Mesothelial cell of epicardium (in vitro differentiated cells): ENCODE data around the gene KRT72. TPM values are rescaled to one million over a fixed set of nuclear protein-coding genes. Genes with fewer than 3 reads are reported as not detected.

Experiments
- DNase-seq, 2 experiments: peaks; one replicate each; pipeline ENCODE4 v3.0.0; 2021; ENCODE audit warnings: low spot score in 2 of 2; ENCODE audit not compliant: unreplicated experiment in 2 of 2
- H3K27ac Mint-ChIP-seq: 2 replicates; pipeline ENCODE4 v1.8.0; 2021; ENCODE audit warnings: mixed read lengths
- H3K27me3 Mint-ChIP-seq: 2 replicates; pipeline ENCODE4 v1.8.0; 2021; ENCODE audit warnings: low read depth, mixed read lengths
- H3K36me3 Mint-ChIP-seq: 2 replicates; pipeline ENCODE4 v1.8.0; 2021; ENCODE audit warnings: mixed read lengths
- H3K4me1 Mint-ChIP-seq: 2 replicates; pipeline ENCODE4 v1.8.0; 2021; ENCODE audit warnings: mixed read lengths
- H3K4me3 Mint-ChIP-seq: 2 replicates; pipeline ENCODE4 v1.8.0; 2021; ENCODE audit warnings: mild to moderate bottlenecking, moderate library complexity, mixed read lengths
- H3K9me3 Mint-ChIP-seq: 2 replicates; pipeline ENCODE4 v1.8.0; 2021; ENCODE audit warnings: mixed read lengths
- total RNA-seq: library from RNA; stranded (reverse); gene quantifications from 3 replicates; pipeline ENCODE4 v1.2.1, GENCODE V29; 2021
- TF ChIP-seq, protein P1 (sequence below): fragments of 200-600 bp; sonication (generic); IDR thresholded peaks from one replicate; pipeline ENCODE4 v1.5.0; 2021; ENCODE audit warnings: antibody characterized with exemption; ENCODE audit not compliant: unreplicated experiment

The KRT72 gene
- total RNA-seq, 1 donor from 2014 or later = not detected

DNA sequence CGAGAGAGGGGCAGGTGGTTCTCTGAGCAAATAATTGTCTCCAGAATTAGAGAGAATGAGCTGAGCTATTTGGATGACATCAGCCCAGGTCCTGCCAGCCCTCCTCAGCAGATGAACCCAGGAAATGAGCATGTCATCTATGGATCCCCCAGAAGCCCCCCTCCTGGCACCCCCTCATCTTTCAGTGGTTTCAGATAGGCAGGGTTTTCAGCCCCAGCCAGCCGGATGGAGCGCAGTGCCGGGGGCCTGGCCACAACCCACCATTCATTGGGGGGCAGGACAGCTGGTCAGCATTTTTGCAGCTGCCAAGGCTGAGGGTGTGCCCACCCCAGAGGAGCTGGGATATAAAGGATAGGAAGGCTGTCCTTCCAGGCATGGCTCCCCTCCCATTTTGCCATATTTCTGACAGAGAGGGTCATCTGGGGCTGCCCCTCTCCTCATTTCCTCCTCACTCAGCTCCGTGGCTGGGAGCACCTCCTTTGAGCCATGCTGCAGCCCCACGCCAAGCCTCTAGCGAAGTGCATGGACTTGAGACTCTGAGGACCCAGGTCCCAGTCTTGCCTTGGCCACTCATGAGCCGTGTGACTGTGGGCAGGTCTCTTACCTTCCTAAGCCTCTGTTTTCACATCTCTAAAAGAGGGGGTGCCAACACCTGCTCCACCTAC lies 42.4 kb downstream of the KRT72 start:
- H3K4me1 Mint-ChIP-seq = no peaks in the 10 kb centered on the region
- no peak overlapping the region for H3K27ac Mint-ChIP-seq
- peaks cover 74% of the 10 kb centered on the region for H3K27me3 Mint-ChIP-seq
- TF ChIP-seq, protein P1, sequence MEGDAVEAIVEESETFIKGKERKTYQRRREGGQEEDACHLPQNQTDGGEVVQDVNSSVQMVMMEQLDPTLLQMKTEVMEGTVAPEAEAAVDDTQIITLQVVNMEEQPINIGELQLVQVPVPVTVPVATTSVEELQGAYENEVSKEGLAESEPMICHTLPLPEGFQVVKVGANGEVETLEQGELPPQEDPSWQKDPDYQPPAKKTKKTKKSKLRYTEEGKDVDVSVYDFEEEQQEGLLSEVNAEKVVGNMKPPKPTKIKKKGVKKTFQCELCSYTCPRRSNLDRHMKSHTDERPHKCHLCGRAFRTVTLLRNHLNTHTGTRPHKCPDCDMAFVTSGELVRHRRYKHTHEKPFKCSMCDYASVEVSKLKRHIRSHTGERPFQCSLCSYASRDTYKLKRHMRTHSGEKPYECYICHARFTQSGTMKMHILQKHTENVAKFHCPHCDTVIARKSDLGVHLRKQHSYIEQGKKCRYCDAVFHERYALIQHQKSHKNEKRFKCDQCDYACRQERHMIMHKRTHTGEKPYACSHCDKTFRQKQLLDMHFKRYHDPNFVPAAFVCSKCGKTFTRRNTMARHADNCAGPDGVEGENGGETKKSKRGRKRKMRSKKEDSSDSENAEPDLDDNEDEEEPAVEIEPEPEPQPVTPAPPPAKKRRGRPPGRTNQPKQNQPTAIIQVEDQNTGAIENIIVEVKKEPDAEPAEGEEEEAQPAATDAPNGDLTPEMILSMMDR = no peak
- H3K36me3 Mint-ChIP-seq = no peaks in the 10 kb centered on the region
- H3K4me3 Mint-ChIP-seq = no peak overlapping the region
- no peaks in the 10 kb centered on the region for H3K9me3 Mint-ChIP-seq
- no peak for DNase-seq

DNA sequence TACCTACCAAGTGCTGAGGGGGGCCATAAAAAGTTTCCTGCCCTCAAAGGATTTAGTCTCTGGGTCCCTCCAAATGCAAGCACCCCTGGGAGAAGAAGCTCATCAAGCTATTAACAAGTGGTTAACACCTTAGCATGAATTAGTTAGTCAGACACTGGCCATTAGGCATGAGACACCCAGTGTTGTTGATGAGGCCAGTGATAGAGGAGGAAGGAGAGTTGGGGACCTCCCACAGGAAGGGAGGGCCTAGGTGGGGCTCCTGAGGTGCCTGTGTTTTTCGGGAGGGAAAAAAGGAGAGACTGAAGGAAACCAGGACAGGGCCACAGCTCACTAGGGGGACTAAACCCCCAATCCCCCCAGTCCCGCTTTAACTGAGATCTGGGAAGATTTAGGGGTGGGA lies 43.8 kb downstream of the KRT72 start:
- no peak overlapping the region for H3K27ac Mint-ChIP-seq
- peaks cover 70% of the 10 kb centered on the region for H3K27me3 Mint-ChIP-seq
- no peak overlapping the region for H3K4me3 Mint-ChIP-seq
- TF ChIP-seq, protein P1 = no peak
- no peaks in the 10 kb centered on the region for H3K36me3 Mint-ChIP-seq
- H3K4me1 Mint-ChIP-seq = no peaks in the 10 kb centered on the region
- DNase-seq = no peak
- no peaks in the 10 kb centered on the region for H3K9me3 Mint-ChIP-seq

DNA sequence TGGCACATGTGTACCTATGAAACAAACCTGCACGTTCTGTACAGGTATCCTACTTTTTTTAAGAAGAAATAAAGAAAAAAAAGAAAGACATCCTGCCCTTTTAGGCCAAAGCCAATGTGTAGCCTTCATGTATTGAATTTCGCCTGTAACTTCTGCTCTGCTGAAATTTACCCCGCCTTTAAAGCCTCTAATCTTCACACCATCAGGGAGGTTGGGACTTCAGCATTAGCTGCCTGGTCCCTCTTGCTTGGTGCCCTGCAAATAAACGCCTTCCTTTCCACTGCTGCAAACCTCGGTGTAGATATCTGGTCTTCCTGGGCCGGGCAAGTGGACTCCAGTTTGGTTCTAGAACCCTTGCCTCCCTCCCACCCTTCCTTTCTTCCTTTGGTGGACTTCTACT lies 45.7 kb downstream of the KRT72 start:
- Mint-ChIP-seq H3K36me3 (no peaks in the 10 kb centered on the region), H3K4me3 (no peak overlapping the region), H3K4me1 (peaks cover 11% of the 10 kb centered on the region), H3K27ac (no peak overlapping the region), H3K27me3 (peaks cover 61% of the 10 kb centered on the region), H3K9me3 (no peaks in the 10 kb centered on the region)
- TF ChIP-seq, protein P1 = no peak
- no peak for DNase-seq

DNA sequence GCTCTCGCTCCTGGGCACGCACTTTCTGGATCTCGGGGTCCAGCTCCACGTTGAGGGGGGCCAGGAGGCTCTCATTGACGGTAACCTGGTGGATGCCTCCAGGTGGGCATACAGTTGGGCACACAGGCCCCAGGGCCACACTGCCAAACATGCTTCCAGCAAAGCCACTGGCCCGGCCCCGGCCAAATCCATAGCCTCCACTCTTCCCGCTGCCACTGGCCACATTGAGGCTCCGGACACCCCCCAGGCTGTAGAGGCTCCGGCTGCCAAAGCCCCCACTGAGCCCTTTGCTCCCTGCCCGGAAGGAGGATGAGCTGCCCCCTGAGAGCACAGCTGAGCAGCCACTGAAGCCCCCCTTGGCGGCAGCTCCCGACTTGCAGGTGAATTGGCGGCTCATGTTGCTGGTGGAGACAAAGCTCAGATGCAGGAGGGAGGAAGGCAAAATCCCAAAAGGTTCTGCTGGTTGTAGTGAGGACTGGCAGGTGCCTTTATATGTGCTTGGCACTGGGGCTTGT lies 48.5 kb downstream of the KRT72 start, which contains the start of gene KRT71:
Gene KRT71, minus strand, starts transcription at position 465 of the 515 bp plus-strand sequence. Its CDS starts 68 bp downstream, at position 397.
- H3K4me1 Mint-ChIP-seq = peaks cover 11% of the 10 kb centered on the region
- H3K27ac Mint-ChIP-seq = no peak within 1 kb of the TSS
- TF ChIP-seq, protein P1 = no peak
- no peaks in the 10 kb centered on the region for H3K9me3 Mint-ChIP-seq
- no peaks in the 10 kb centered on the region for H3K36me3 Mint-ChIP-seq
- no peak within 1 kb of the TSS for H3K4me3 Mint-ChIP-seq
- peaks cover 57% of the 10 kb centered on the region for H3K27me3 Mint-ChIP-seq
- no peak for DNase-seq

DNA sequence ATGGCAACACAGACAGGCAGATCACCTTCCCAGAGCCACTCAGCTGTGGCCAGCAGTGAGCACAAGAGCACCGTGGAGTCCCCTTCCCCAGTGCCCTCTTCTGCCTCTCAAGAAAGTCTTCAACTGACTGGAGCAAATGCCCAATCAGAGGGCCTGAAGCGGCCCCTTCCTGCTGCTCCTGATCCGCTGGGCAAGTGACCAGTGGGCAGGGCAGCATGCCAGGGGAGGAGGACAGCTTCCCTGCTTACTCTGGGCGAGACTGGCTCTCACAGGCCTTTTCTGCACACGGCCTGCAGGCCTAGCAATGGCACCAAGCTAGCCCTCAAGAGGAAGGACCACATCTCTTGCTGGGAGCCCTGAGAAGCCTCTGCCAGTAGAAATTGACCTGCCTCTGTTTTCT lies 49.2 kb downstream of the KRT72 start:
- Mint-ChIP-seq H3K27me3 (peaks cover 58% of the 10 kb centered on the region), H3K9me3 (no peaks in the 10 kb centered on the region), H3K36me3 (no peaks in the 10 kb centered on the region), H3K27ac (no peak overlapping the region), H3K4me1 (peaks cover 11% of the 10 kb centered on the region), H3K4me3 (no peak overlapping the region)
- TF ChIP-seq, protein P1 = no peak
- DNase-seq = no peak
